ENCODE results near the gene NUDT4. TPM values are rescaled to one million over a fixed set of nuclear protein-coding genes. Genes with fewer than 3 reads are reported as not detected.

NUDT4 gene
- total and polyA plus RNA-seq, 9 of the 15 experiments (the other 6 are each of a cell fraction or from before 2014, with no cell fraction given): 38.1 to 164 (median 99.2) TPM

- TF ChIP-seq HMG20B (CRISPR knock-in tag; IDR thresholded peaks at IDR 0.05) (no peak), GTF2F1 (IDR thresholded peaks at IDR 0.05; ENCODE audit: low read depth, low read length) (no peak)
Observed at GRCh38 chr12:93434256-93434865, 56.6 kb downstream of the NUDT4 start (continued).

- no peak overlapping the region for H3K4me3 ChIP-seq
- peaks cover 20% of the 10 kb centered on the region; the same call in 2 of the 3 replicates for H3K36me3 ChIP-seq (ENCODE audit: control insufficient read depth, insufficient read depth, low read length)
- ChIA-PET POLR2A (interaction anchor here (1.0 to 2.5 kb wide), 4 partner anchors 10 to 29 kb away, joined by 3 to 16 read pairs (median 4); partner anchors contain the start of gene MRPL42), CTCF (ENCODE audit: low intra/inter-chr PET ratio) (no interaction called here)
- peaks cover 20 to 36% of the 10 kb centered on the region in 2 experiments for H3K4me1 ChIP-seq (replicated peaks in 1 of 2; ENCODE audit: control insufficient read depth in 2 of 2, insufficient read depth in 2 of 2, low read length in 2 of 2)
- peaks cover 31% of the 10 kb centered on the region for H4K20me1 ChIP-seq (replicated peaks; ENCODE audit: control insufficient read depth, insufficient read depth, low read length)
- no peak for DNase-seq (ENCODE audit: extremely low read depth in 1 of 4, low spot score in 3 of 4)
- 36% methylated on average over 3 of the region's 3 CpGs for WGBS (ENCODE audit: insufficient coverage, low coverage, missing lambda C conversion rate)
- H3K27me3 ChIP-seq (ENCODE audit: control insufficient read depth in 2 of 2, insufficient read depth in 2 of 2, low read length in 2 of 2): no peaks in the 10 kb centered on the region
- no peak overlapping the region for H3K27ac ChIP-seq (ENCODE audit: extremely low read depth, low read depth, low read length)
- H2AFZ ChIP-seq (ENCODE audit: low read depth, low read length): no peak overlapping the region
- intact Hi-C loops (cut with micrococcal nuclease) (no loop called here), in situ Hi-C loops (cut with MboI) (no loop called here)
- peaks cover 7% of the 10 kb centered on the region for H3K9me1 ChIP-seq (ENCODE audit: control insufficient read depth, insufficient read depth, low read length)
- H3K9ac ChIP-seq (ENCODE audit: insufficient read depth in 1 of 2, low read depth in 2 of 2, low read length in 2 of 2): peak overlapping the region in 1 of 2 experiments; percentile 22; a peak in 2 of 4 replicates
- no peak for FAIRE-seq
- ATAC-seq: no peak
- no TSS peak for BruUV-seq (replicated peaks)
- H3K4me2 ChIP-seq (ENCODE audit: insufficient read depth, low read length): peak overlapping the region; percentile 67
- no peaks in the 10 kb centered on the region for H3K9me3 ChIP-seq (replicated peaks; ENCODE audit: control insufficient read depth, insufficient read depth, low read depth, low read length)
- peaks cover 95% of the 10 kb centered on the region for H3K79me2 ChIP-seq (ENCODE audit: control insufficient read depth, insufficient read depth, low read length)
- no peak for TF ChIP-seq ZSCAN32 (CRISPR knock-in tag; IDR thresholded peaks at IDR 0.05)
- TF ChIP-seq NCOR1 (IDR thresholded peaks at IDR 0.05): no peak
- no peak for TF ChIP-seq TEAD1 (CRISPR knock-in tag; IDR thresholded peaks at IDR 0.05)
- TF ChIP-seq MXI1 (IDR thresholded peaks at IDR 0.05; ENCODE audit: low read depth, low read length): no peak
- no peak for TF ChIP-seq ZNF589 (CRISPR knock-in tag; IDR thresholded peaks at IDR 0.05; ENCODE audit: low read depth)
- TF ChIP-seq PTRF (tag; IDR thresholded peaks at IDR 0.05): no peak
- TF ChIP-seq TRIM28 (IDR thresholded peaks at IDR 0.05): no peak
- no peak for TF ChIP-seq RBM14 (IDR thresholded peaks at IDR 0.05; ENCODE audit: borderline replicate concordance, insufficient read depth, low read depth, low read length)
- TF ChIP-seq ZNF263 (CRISPR knock-in tag; IDR thresholded peaks at IDR 0.05; ENCODE audit: borderline replicate concordance): no peak
- no peak for TF ChIP-seq U2AF1 (optimal IDR thresholded peaks at IDR 0.05; ENCODE audit: low read depth, low read length)
- TF ChIP-seq RBFOX2 (IDR thresholded peaks at IDR 0.05; ENCODE audit: low read depth, low read length): peak; percentile 50
Observed at GRCh38 chr12:93438266-93439050, 60.7 kb downstream of the NUDT4 start.
